Lower leg skin (tissue), 4 donors: ENCODE data around the gene KLHDC1. TPM values are rescaled to one million over a fixed set of nuclear protein-coding genes. Genes with fewer than 3 reads are reported as not detected.
"Not testable (repeated sequence)": the region's sequence is repeated elsewhere in the genome, so short reads cannot be mapped to it uniquely, and the experiment has no call there.

Experiments
- DNase-seq, 2 donors: peaks; one replicate each; pipeline ENCODE4 v3.0.0-alpha.2; 2019; ENCODE audit warnings: low spot score in 2 of 2
- H3K4me3 ChIP-seq: fragments of 200-600 bp; sonication (generic); 2 replicates; pipeline ENCODE4 v1.5.1; 2017; ENCODE audit warnings: mild to moderate bottlenecking, low read depth; ENCODE audit not compliant: poor library complexity, severe bottlenecking
- POLR2A ChIP-seq, 2 donors: fragments of 450-650 bp; IDR thresholded peaks; one replicate each; pipeline ENCODE4 v1.6.1; 2016 to 2017; ENCODE audit warnings: antibody characterized with exemption in 2 of 2, mild to moderate bottlenecking in 1 of 2, moderate library complexity in 1 of 2
- WGBS, 2 donors: methylation state at CpG; one replicate each; pipeline ENCODE4 v1.1.5; 2018; 5-methylcytosine and 5-hydroxymethylcytosine counted together
- intact Hi-C: fragments of 100-400 bp; cut with DNase I; formaldehyde crosslinking; loops from one replicate; pipeline ENCODE4 v1.15.0; 2023; ENCODE audit warnings: low total_unique reads
- total RNA-seq, 4 donors: library from RNA; depleted of rRNA; stranded (reverse); fragments of >200 nt; gene quantifications; one replicate each; pipeline ENCODE4 v1.1.0, GENCODE V29; 2016
- TF ChIP-seq, protein P1 (sequence below), 3 donors: fragments of 450-650 bp; IDR thresholded peaks; one replicate each; pipeline ENCODE4 v1.5.1; 2016; ENCODE audit warnings: antibody characterized with exemption in 3 of 3, mild to moderate bottlenecking in 3 of 3, moderate library complexity in 2 of 3

Gene KLHDC1
- total RNA-seq, 4 donors from 2014 or later = 3.4 to 5.6 (median 4.7) TPM

DNA sequence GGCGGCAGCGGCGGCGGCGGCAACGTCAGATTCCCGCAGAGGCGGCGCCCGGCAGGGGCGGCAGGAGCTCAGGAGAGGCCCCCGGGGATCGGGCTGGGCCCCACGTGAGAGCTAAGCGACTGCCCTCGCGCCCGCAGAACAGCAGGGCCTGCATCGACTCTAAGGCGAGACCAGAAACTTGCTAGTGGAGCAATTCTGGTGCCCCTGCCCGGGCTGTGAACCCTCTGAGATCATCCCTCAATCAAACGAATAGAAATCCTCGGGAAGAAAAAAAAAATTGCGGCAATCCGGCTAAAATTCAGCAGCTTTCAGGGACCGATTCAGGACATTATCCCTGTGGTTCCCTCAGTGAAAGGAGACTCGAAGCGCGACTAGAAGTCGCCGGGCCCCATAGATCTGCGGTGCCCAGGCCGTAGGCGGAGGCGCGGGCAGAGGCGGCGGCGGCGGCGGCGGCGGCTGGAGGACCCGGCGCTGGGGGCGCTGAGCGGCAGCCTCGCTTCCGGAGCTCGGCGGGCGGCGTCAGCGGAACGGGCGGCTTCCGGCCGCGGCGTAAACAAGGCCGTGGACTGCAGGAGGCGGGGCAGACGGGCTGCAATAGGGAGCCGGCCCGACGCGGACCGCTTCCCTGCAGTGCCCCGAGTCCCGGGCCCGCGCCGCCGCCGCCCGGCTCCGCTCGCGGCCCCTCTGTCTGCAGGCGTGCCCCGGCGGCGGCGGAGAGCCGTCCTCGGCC lies 74.8 kb downstream of the KLHDC1 start, which contains the start of gene KLHDC2:
KLHDC2 (plus strand) TSS at position 583 of the 730 bp plus-strand sequence. CDS start 316 bp downstream, outside the sequence.
- intact Hi-C loops = loop anchor here (10.0 kb wide), 1 partner anchor 133 kb away; the partner anchor contains the start of gene DNAAF2

DNA sequence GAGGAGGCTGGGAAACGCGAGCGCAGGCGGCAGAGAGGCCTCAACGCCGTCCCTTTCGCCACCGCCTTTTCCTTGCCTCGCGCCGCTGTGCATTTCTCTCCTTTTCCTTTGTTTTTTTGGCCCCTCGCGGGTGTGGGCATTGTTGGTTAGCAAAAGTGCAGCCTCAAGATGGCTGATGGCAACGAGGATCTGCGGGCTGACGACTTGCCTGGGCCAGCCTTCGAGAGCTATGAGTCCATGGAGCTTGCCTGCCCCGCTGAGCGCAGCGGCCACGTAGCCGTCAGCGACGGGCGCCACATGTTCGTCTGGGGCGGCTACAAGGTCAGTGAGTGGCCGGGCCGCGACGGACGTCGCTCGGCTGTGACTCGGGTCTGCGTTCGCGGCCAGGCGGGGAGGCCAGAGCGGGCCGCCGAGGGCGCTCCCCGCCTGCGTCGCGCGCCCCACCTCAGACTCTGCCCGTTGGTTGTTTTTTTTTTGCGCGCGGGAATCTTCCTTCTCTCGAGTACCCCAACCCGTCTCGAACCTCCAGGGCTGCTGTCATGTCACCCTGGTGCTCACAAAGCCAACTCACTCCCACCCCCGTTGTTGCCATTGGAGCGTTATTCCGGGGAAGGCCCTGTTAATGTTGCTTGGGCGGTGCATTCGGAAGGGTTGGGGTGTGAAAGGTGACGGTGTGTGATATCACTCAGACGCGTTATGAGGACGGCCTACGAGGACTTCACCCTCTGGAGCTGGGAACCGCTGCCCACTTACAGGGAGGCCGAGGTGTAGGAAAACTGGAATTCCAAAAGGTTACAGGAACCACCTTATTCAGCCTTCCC lies 75.6 kb downstream of the KLHDC1 start:
- intact Hi-C loops = loop anchor here (10.0 kb wide), 1 partner anchor 134 kb away; the partner anchor contains the start of gene DNAAF2
- TF ChIP-seq, protein P1, sequence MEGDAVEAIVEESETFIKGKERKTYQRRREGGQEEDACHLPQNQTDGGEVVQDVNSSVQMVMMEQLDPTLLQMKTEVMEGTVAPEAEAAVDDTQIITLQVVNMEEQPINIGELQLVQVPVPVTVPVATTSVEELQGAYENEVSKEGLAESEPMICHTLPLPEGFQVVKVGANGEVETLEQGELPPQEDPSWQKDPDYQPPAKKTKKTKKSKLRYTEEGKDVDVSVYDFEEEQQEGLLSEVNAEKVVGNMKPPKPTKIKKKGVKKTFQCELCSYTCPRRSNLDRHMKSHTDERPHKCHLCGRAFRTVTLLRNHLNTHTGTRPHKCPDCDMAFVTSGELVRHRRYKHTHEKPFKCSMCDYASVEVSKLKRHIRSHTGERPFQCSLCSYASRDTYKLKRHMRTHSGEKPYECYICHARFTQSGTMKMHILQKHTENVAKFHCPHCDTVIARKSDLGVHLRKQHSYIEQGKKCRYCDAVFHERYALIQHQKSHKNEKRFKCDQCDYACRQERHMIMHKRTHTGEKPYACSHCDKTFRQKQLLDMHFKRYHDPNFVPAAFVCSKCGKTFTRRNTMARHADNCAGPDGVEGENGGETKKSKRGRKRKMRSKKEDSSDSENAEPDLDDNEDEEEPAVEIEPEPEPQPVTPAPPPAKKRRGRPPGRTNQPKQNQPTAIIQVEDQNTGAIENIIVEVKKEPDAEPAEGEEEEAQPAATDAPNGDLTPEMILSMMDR (IDR thresholded peaks at IDR 0.05) = no peak
- TF ChIP-seq POLR2A (IDR thresholded peaks at IDR 0.05) = no peak
- peak overlapping the region; percentile 99 for H3K4me3 ChIP-seq
- DNase-seq = peak in 1 of 2 donors; percentile 70
- WGBS, 2 donors = 0% methylated on average over 48 to 55 of the region's 67 CpGs

More for the DNA sequence above, 74.8 kb downstream of the KLHDC1 start, which contains the start of gene KLHDC2:
- 1% methylated on average over 38 to 70 of the region's 86 CpGs for WGBS, 2 donors
- peak; percentile 82 to 97 for DNase-seq
- peak in 1 of 2 donors; percentile 87 for TF ChIP-seq POLR2A (IDR thresholded peaks at IDR 0.05)
- TF ChIP-seq, protein P1 (IDR thresholded peaks at IDR 0.05) = no peak
- peak within 1 kb of the TSS; percentile 99 for H3K4me3 ChIP-seq

DNA sequence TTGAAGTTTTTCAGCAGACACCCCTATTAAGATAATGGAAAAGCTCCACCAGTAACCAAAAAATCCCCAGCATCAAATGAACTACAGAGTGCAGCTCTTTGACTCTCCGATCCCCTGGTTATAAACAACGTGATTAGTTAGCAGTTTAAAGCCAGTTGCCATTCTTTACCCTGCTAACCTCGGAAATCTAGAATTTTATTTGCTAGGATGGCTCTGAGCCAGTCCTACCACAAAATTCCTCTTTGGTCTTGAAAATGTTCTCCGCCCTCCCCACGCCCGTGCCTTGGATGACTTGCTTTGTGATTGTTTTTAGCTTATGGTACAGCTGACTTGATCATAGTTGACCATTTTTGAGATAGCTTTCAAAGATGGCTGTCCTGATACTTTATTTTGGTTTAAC lies 76.3 kb downstream of the KLHDC1 start:
- no peak for DNase-seq
- intact Hi-C loops = loop anchor here (10.0 kb wide), 1 partner anchor 134 kb away; the partner anchor contains the start of gene DNAAF2
- TF ChIP-seq, protein P1 (IDR thresholded peaks at IDR 0.05) = no peak
- TF ChIP-seq POLR2A (IDR thresholded peaks at IDR 0.05) = no peak
- WGBS, 2 donors = 8 to 13% methylated on average over 6 of the region's 6 CpGs
- peak overlapping the region; percentile 99 for H3K4me3 ChIP-seq

DNA sequence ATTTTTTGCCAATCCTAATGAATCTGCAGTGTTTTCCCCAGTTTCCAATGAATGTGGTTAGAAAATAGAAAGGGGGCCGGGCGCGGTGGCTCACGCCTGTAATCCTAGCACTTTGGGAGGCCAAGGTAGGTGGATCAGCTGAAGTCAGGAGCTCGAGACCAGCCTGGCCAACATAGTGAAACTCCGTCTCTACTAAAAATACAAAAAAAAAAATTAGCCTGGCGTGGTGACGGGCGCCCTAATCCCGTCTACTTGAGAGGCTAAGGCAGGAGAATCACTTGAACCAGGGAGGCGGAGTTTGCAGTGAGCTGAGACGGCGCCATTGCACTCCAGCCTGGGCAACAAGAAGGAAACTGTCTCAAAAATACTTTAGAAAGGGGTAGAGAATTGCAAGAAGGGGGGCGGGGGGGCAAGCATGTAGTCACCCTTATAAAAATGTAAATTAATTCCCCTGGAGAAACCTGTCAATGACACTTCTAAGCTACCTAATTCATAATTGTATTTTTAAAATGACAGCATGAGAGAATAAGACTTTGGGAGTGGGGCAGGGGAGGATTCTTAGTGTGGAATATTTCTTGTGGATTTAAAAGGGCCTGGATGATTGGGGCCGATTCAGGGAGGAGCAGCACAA lies 76.8 kb downstream of the KLHDC1 start:
- DNase-seq = no peak
- no peak for TF ChIP-seq POLR2A (IDR thresholded peaks at IDR 0.05)
- TF ChIP-seq, protein P1 (IDR thresholded peaks at IDR 0.05) = no peak
- 57 to 59% methylated on average over 15 of the region's 15 CpGs for WGBS, 2 donors
- no peak overlapping the region for H3K4me3 ChIP-seq
- intact Hi-C loops = loop anchor here (10.0 kb wide), 1 partner anchor 135 kb away; the partner anchor contains the start of gene DNAAF2

DNA sequence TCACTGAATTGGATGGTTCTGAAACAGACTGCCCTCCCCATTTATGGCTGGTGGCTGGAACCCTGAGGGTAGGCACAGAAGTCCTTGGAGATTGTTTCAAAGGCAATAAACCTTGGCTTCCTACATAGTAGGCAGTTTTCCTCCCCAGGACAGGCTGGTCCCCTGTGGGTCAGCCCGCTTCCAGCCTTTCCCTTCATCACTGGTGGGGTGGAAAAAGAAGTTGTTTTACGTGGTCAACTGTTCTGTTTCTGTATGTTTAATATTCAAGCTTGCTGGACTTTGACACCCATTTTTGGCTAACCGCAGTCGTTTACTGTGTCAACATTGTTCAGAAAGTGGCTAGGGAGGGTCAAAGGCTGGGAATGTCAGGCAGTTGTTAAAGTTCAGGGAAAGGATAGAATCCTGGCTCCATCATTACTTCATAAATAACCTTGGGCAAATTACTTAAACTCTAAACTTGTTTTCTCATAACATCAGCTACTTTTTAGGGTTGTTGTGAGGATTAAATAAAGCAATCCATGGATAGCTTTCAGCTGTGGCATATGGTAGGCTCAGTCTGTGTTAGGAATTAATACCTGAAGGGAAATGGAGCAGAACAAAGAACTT lies 77.4 kb downstream of the KLHDC1 start:
- intact Hi-C loops = no loop called here
- TF ChIP-seq, protein P1 (IDR thresholded peaks at IDR 0.05) = no peak
- no peak for TF ChIP-seq POLR2A (IDR thresholded peaks at IDR 0.05)
- H3K4me3 ChIP-seq = no peak overlapping the region
- DNase-seq = no peak
- 70 to 73% methylated on average over 4 of the region's 4 CpGs for WGBS, 2 donors

DNA sequence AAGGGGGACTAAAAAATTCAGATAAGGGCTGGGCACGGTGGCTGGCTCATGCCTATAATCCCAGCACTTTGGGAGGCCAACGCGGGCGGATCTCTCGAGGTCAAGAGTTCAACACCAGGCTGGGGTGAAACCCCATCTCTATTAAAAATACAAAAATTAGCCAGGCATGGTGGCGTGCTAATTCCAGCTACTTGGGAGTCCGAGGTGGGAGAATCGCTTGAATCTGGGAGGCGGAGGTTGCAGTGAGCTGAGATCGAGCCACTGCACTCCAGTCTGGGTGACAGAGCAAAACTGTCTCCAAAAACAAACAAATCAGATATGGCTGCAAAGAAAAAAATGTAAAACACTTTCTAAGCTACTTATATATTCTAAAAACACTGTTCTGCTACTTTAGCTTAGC lies 78.8 kb downstream of the KLHDC1 start:
- DNase-seq, intact Hi-C loops, H3K4me3 ChIP-seq: not testable (repeated sequence)
- 89 to 92% methylated on average over 10 of the region's 10 CpGs for WGBS, 2 donors
